Measurements from ENCODE around the gene ACO1.

ACO1 gene

DNA sequence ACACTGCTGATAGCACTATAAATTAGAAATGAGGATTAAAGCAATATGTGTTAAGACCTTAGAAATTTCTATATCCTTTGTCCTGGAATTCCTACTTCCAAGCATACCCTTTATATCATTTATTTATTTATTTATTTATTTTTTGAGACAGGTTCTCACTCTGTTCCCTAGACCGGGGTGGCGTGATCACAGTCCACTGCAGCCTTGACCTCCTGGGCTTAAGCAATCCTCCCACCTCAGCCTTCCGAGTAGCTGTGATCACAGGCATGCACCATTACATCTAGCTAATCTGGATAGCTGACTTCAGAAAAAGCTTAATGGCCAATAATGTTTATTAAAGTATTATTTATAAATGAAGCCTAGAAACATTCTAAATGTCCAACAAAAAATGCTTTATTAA is 27.3 kb downstream of the ACO1 start:
- peaks cover 35% of the 10 kb centered on the region; the same call in 1 of the 2 replicates for H3K36me3 ChIP-seq (ENCODE audit: insufficient read depth, low read length)
- H3K4me3 ChIP-seq (ENCODE audit: low read length, poor library complexity, severe bottlenecking): no peak overlapping the region
- H3K4me2 ChIP-seq (ENCODE audit: low read depth, low read length, poor library complexity, severe bottlenecking): no peak overlapping the region
- no peaks in the 10 kb centered on the region for H4K20me1 ChIP-seq (ENCODE audit: insufficient read depth, low read length, poor library complexity, severe bottlenecking)
- no peaks in the 10 kb centered on the region for H3F3A ChIP-seq (ENCODE audit: low read depth)
- H3K9ac ChIP-seq (ENCODE audit: low read depth, low read length, poor library complexity, severe bottlenecking): no peak overlapping the region
- no peaks in the 10 kb centered on the region for H3K79me2 ChIP-seq (ENCODE audit: insufficient read depth, low read length)
- no peaks in the 10 kb centered on the region for H3K27me3 ChIP-seq (ENCODE audit: insufficient read depth, low read length, poor library complexity, severe bottlenecking)
- no peak overlapping the region for H2AFZ ChIP-seq (ENCODE audit: low read length)
- H3K9me2 ChIP-seq (replicated peaks; ENCODE audit: low read depth, low read length): no peaks in the 10 kb centered on the region
- no peaks in the 10 kb centered on the region for H3K4me1 ChIP-seq (ENCODE audit: insufficient read depth, low read length, poor library complexity, severe bottlenecking)
- TF ChIP-seq, protein P1, sequence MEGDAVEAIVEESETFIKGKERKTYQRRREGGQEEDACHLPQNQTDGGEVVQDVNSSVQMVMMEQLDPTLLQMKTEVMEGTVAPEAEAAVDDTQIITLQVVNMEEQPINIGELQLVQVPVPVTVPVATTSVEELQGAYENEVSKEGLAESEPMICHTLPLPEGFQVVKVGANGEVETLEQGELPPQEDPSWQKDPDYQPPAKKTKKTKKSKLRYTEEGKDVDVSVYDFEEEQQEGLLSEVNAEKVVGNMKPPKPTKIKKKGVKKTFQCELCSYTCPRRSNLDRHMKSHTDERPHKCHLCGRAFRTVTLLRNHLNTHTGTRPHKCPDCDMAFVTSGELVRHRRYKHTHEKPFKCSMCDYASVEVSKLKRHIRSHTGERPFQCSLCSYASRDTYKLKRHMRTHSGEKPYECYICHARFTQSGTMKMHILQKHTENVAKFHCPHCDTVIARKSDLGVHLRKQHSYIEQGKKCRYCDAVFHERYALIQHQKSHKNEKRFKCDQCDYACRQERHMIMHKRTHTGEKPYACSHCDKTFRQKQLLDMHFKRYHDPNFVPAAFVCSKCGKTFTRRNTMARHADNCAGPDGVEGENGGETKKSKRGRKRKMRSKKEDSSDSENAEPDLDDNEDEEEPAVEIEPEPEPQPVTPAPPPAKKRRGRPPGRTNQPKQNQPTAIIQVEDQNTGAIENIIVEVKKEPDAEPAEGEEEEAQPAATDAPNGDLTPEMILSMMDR (conservative IDR thresholded peaks at IDR 0.05; ENCODE audit: low read length): no peak
- no peak for TF ChIP-seq EZH2phosphoT487 (IDR thresholded peaks at IDR 0.05; ENCODE audit: borderline replicate concordance)
- no peaks in the 10 kb centered on the region for H3K9me3 ChIP-seq (ENCODE audit: insufficient read depth, low read depth, low read length)

DNA sequence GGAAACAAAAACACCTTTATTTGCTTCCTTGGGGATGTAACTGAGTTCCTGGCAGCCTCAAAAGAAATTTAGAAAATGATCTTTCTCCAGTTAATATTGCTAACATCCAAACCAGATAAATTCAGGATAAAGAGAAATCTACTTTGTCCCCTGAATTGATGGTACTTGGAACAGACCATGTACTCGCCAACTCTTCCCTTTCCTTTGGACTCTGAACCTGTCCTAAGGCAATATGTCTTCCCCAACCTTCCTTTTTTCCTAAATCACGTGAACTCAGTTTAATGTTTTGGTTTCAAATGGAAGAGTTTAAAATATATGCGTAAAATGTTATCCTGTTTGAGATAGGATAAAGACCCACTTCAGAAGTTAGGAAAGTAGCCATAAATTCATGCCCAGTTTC is 28.0 kb downstream of the ACO1 start:
- no peaks in the 10 kb centered on the region for H3K79me2 ChIP-seq (ENCODE audit: insufficient read depth, low read length)
- H3K36me3 ChIP-seq (ENCODE audit: insufficient read depth, low read length): peaks cover 29% of the 10 kb centered on the region; the same call in 1 of the 2 replicates
- H3K9me3 ChIP-seq (ENCODE audit: insufficient read depth, low read depth, low read length): no peaks in the 10 kb centered on the region
- no peak for TF ChIP-seq EZH2phosphoT487 (IDR thresholded peaks at IDR 0.05; ENCODE audit: borderline replicate concordance)
- H3K9ac ChIP-seq (ENCODE audit: low read depth, low read length, poor library complexity, severe bottlenecking): no peak overlapping the region
- no peaks in the 10 kb centered on the region for H3K4me1 ChIP-seq (ENCODE audit: insufficient read depth, low read length, poor library complexity, severe bottlenecking)
- H3K27me3 ChIP-seq (ENCODE audit: insufficient read depth, low read length, poor library complexity, severe bottlenecking): no peaks in the 10 kb centered on the region
- no peaks in the 10 kb centered on the region for H3K9me2 ChIP-seq (replicated peaks; ENCODE audit: low read depth, low read length)
- no peak overlapping the region for H2AFZ ChIP-seq (ENCODE audit: low read length)
- H3K4me2 ChIP-seq (ENCODE audit: low read depth, low read length, poor library complexity, severe bottlenecking): no peak overlapping the region
- no peaks in the 10 kb centered on the region for H3F3A ChIP-seq (ENCODE audit: low read depth)
- no peaks in the 10 kb centered on the region for H4K20me1 ChIP-seq (ENCODE audit: insufficient read depth, low read length, poor library complexity, severe bottlenecking)
- no peak overlapping the region for H3K4me3 ChIP-seq (ENCODE audit: low read length, poor library complexity, severe bottlenecking)

DNA sequence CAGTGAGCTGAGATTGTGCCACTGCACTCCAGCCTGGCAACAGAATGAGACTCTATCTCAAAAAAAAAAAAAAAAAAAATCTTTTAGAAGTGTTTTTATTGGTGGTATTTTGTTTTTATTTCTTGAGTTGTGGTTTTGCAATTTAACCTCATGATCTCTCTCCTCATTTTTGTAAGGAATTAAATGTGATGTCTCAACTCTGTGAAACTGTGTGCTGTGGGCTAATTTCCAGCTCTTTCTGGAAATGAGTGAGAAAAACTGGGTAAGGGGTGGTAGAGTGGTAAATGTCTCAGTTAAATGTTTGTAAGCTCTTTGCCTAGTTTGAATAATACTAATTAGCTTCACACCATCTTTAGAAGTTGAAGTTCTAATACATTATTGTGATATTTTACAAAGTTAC is 29.0 kb downstream of the ACO1 start:
- Histone ChIP-seq H2AFZ (ENCODE audit: low read length) (no peak overlapping the region), H3F3A (ENCODE audit: low read depth) (no peaks in the 10 kb centered on the region), H3K4me1 (ENCODE audit: insufficient read depth, low read length, poor library complexity, severe bottlenecking) (no peaks in the 10 kb centered on the region), H3K4me3 (ENCODE audit: low read length, poor library complexity, severe bottlenecking) (no peak overlapping the region), H3K9me3 (ENCODE audit: insufficient read depth, low read depth, low read length) (no peaks in the 10 kb centered on the region), H3K36me3 (ENCODE audit: insufficient read depth, low read length) (peaks cover 23% of the 10 kb centered on the region; the same call in 1 of the 2 replicates), H3K27me3 (ENCODE audit: insufficient read depth, low read length, poor library complexity, severe bottlenecking) (no peaks in the 10 kb centered on the region), H3K9ac (ENCODE audit: low read depth, low read length, poor library complexity, severe bottlenecking) (no peak overlapping the region), H4K20me1 (ENCODE audit: insufficient read depth, low read length, poor library complexity, severe bottlenecking) (no peaks in the 10 kb centered on the region), H3K79me2 (ENCODE audit: insufficient read depth, low read length) (no peaks in the 10 kb centered on the region), H3K9me2 (replicated peaks; ENCODE audit: low read depth, low read length) (no peaks in the 10 kb centered on the region), H3K4me2 (ENCODE audit: low read depth, low read length, poor library complexity, severe bottlenecking) (no peak overlapping the region)
- no peak for TF ChIP-seq EZH2phosphoT487 (IDR thresholded peaks at IDR 0.05; ENCODE audit: borderline replicate concordance)
- TF ChIP-seq, protein P1 (conservative IDR thresholded peaks at IDR 0.05; ENCODE audit: low read length): no peak

DNA sequence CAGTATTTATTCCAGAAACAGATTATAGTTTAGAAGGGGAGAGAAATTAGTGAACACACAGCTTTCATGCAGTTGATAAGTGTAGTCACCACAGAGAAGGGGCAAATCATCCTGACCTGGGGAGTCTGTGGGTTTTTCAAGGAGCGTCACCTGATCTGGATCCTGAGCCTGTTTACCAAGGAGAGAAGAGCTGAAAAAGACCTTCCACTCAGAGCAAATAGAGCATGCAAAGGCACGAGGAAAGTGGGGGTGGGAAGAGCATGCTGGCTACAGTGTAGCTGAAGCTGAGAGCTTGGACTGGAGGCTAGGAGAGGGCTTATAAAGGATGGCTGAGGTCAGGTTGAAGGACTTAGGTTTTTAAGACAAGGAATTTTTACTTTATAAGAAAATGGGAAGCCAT is 30.4 kb downstream of the ACO1 start:
- no peak overlapping the region for H3K9ac ChIP-seq (ENCODE audit: low read depth, low read length, poor library complexity, severe bottlenecking)
- no peak for TF ChIP-seq EZH2phosphoT487 (IDR thresholded peaks at IDR 0.05; ENCODE audit: borderline replicate concordance)
- TF ChIP-seq, protein P1 (conservative IDR thresholded peaks at IDR 0.05; ENCODE audit: low read length): no peak

More for the DNA sequence above, 30.4 kb downstream of the ACO1 start:
- Histone ChIP-seq H3K4me1 (ENCODE audit: insufficient read depth, low read length, poor library complexity, severe bottlenecking) (no peaks in the 10 kb centered on the region), H3K9me2 (replicated peaks; ENCODE audit: low read depth, low read length) (no peaks in the 10 kb centered on the region), H4K20me1 (ENCODE audit: insufficient read depth, low read length, poor library complexity, severe bottlenecking) (no peaks in the 10 kb centered on the region), H3K4me3 (ENCODE audit: low read length, poor library complexity, severe bottlenecking) (no peak overlapping the region), H3K79me2 (ENCODE audit: insufficient read depth, low read length) (no peaks in the 10 kb centered on the region), H3F3A (ENCODE audit: low read depth) (no peaks in the 10 kb centered on the region), H2AFZ (ENCODE audit: low read length) (no peak overlapping the region), H3K9me3 (ENCODE audit: insufficient read depth, low read depth, low read length) (no peaks in the 10 kb centered on the region), H3K27me3 (ENCODE audit: insufficient read depth, low read length, poor library complexity, severe bottlenecking) (no peaks in the 10 kb centered on the region), H3K4me2 (ENCODE audit: low read depth, low read length, poor library complexity, severe bottlenecking) (no peak overlapping the region), H3K36me3 (ENCODE audit: insufficient read depth, low read length) (peaks cover 19% of the 10 kb centered on the region; the same call in 1 of the 2 replicates)

All from Loucy (cell line).